NCI-H1436 treated with DMSO at 0.1 percent for 48 hours (cell line): ENCODE results near the gene ITGA6.

Experiments
- DNase-seq: peaks from one replicate; lab custom pipeline; 2025; lab: John Stamatoyannopoulos, UW

ITGA6 gene

GRCh38 chr2:172416447-172417058, 10.8 kb upstream of the ITGA6 start:
- no peak for DNase-seq

- no peak for DNase-seq
Observed at GRCh38 chr2:172420216-172420615, 7.2 kb upstream of the ITGA6 start.

GRCh38 chr2:172423160-172423559, 4.2 kb upstream of the ITGA6 start:
- no peak for DNase-seq

- no peak for DNase-seq
Observed at GRCh38 chr2:172425336-172425735, 2.0 kb upstream of the ITGA6 start.

GRCh38 chr2:172426635-172427255, 641 bp upstream of the ITGA6 start:
- DNase-seq = no peak

- no peak for DNase-seq
Observed at GRCh38 chr2:172427990-172428831, 825 bp downstream of the ITGA6 start.

GRCh38 chr2:172428832-172429210, 1.4 kb downstream of the ITGA6 start:
- no peak for DNase-seq

- no peak for DNase-seq
Observed at GRCh38 chr2:172429301-172429968, 2.0 kb downstream of the ITGA6 start.

GRCh38 chr2:172430027-172430426, 2.6 kb downstream of the ITGA6 start:
- no peak for DNase-seq

- DNase-seq = no peak
Observed at GRCh38 chr2:172430678-172431077, 3.3 kb downstream of the ITGA6 start.

- no peak for DNase-seq
Observed at GRCh38 chr2:172431463-172431862, 4.1 kb downstream of the ITGA6 start.

GRCh38 chr2:172431993-172432392, 4.6 kb downstream of the ITGA6 start:
- no peak for DNase-seq

- DNase-seq = no peak
Observed at GRCh38 chr2:172433144-172433543, 5.8 kb downstream of the ITGA6 start.

GRCh38 chr2:172434821-172435605, 7.6 kb downstream of the ITGA6 start:
- no peak for DNase-seq

- no peak for DNase-seq
Observed at GRCh38 chr2:172435606-172435911, 8.2 kb downstream of the ITGA6 start.

- DNase-seq = no peak
Observed at GRCh38 chr2:172436889-172437288, 9.5 kb downstream of the ITGA6 start.

GRCh38 chr2:172437419-172438341, 10.3 kb downstream of the ITGA6 start:
- DNase-seq = no peak

- no peak for DNase-seq
Observed at GRCh38 chr2:172438741-172439508, 11.5 kb downstream of the ITGA6 start.

GRCh38 chr2:172439509-172439860, 12.1 kb downstream of the ITGA6 start:
- DNase-seq = no peak

GRCh38 chr2:172439911-172440310, 12.5 kb downstream of the ITGA6 start:
- DNase-seq = no peak
